DND-41 (cell line): Measurements from ENCODE around the gene CTSW.

Source experiments
- ATAC-seq: fragments of 200-7000 bp; cut with Tn5 transposase; 3 replicates; pipeline ENCODE4 v1.9.1; 2021; ENCODE audit warnings: low read depth; ENCODE audit not compliant: insufficient read depth
- DNase-seq: peaks from one replicate; pipeline ENCODE4 v3.0.0-alpha.2; 2020
- H2AFZ ChIP-seq: 2 replicates; pipeline ENCODE4 v1.6.0; 2012; ENCODE audit warnings: low read depth, low read length
- H3K27ac ChIP-seq: 2 replicates; pipeline ENCODE4 v1.5.1; 2012; ENCODE audit warnings: low read length, inconsistent platforms
- H3K27me3 ChIP-seq: fragments of 200-600 bp; sonication (generic); 2 replicates; pipeline ENCODE4 v1.6.0; 2012; ENCODE audit warnings: low read length, mild to moderate bottlenecking, inconsistent platforms; ENCODE audit not compliant: insufficient read depth, poor library complexity
- H3K36me3 ChIP-seq: 2 replicates; pipeline ENCODE4 v1.5.1; 2012; ENCODE audit warnings: low read length, inconsistent platforms; ENCODE audit not compliant: insufficient read depth
- H3K4me1 ChIP-seq: 2 replicates; pipeline ENCODE4 v1.5.1; 2012; ENCODE audit warnings: mild to moderate bottlenecking, low read length; ENCODE audit not compliant: insufficient read depth
- H3K4me2 ChIP-seq: 2 replicates; pipeline ENCODE4 v1.6.0; 2012; ENCODE audit warnings: mild to moderate bottlenecking, moderate library complexity, low read length, inconsistent platforms; ENCODE audit not compliant: insufficient read depth
- H3K4me3 ChIP-seq, 2 experiments: fragments of 200-600 bp in 1 of 2; shearing (Covaris generic) in 1 of 2; 2 replicates each; pipeline ENCODE4 v1.5.1; 2012 to 2016; ENCODE audit warnings: inconsistent platforms in 2 of 2, low read length in 2 of 2, mild to moderate bottlenecking in 2 of 2, low read depth in 1 of 2, moderate library complexity in 1 of 2
- H3K79me2 ChIP-seq: 2 replicates; pipeline ENCODE4 v1.6.0; 2012; ENCODE audit warnings: low read length, inconsistent platforms; ENCODE audit not compliant: insufficient read depth
- H3K9ac ChIP-seq: 2 replicates; pipeline ENCODE4 v1.6.0; 2012; ENCODE audit warnings: low read depth, mild to moderate bottlenecking, inconsistent platforms, low read length, moderate library complexity
- H3K9me3 ChIP-seq: 2 replicates; pipeline ENCODE4 v1.5.1; 2012; ENCODE audit warnings: low read length, moderate library complexity, mild to moderate bottlenecking, inconsistent platforms; ENCODE audit not compliant: insufficient read depth, severe bottlenecking
- H4K20me1 ChIP-seq: 2 replicates; pipeline ENCODE4 v1.6.0; 2012; ENCODE audit warnings: low read length; ENCODE audit not compliant: insufficient read depth
- CTCF ChIP-seq: IDR thresholded peaks from 2 replicates; pipeline ENCODE4 v1.5.1; 2012; ENCODE audit warnings: borderline replicate concordance, low read length, moderate library complexity, mild to moderate bottlenecking; ENCODE audit not compliant: poor library complexity, severe bottlenecking; ENCODE audit errors: extremely low read depth
- EZH2 ChIP-seq: IDR thresholded peaks from 3 replicates; pipeline ENCODE4 v1.6.1; 2012; ENCODE audit warnings: borderline replicate concordance, low read depth, mild to moderate bottlenecking, moderate library complexity, low read length, inconsistent platforms; ENCODE audit not compliant: severe bottlenecking

Gene CTSW

GRCh38 chr11:65894034-65894591 is 14.5 kb downstream of the CTSW start:
- Histone ChIP-seq H3K27ac (no peak overlapping the region), H3K9me3 (no peaks in the 10 kb centered on the region), H3K9ac (no peak overlapping the region), H3K4me1 (peaks cover 47% of the 10 kb centered on the region), H3K79me2 (peaks cover 12% of the 10 kb centered on the region), H3K4me2 (no peak overlapping the region), H4K20me1 (peaks cover 21% of the 10 kb centered on the region; the same call in 1 of the 2 replicates), H2AFZ (no peak overlapping the region), H3K27me3 (peaks cover 10% of the 10 kb centered on the region), H3K36me3 (no peaks in the 10 kb centered on the region), H3K4me3 (no peak overlapping the region)
- no peak for DNase-seq
- no peak for TF ChIP-seq CTCF
- no peak for TF ChIP-seq EZH2
- no peak for ATAC-seq

GRCh38 chr11:65895482-65895981 is 15.9 kb downstream of the CTSW start:
- no peak overlapping the region for H3K9ac ChIP-seq
- peaks cover 12% of the 10 kb centered on the region for H3K79me2 ChIP-seq
- H3K4me3 ChIP-seq: no peak overlapping the region

GRCh38 chr11:65896034-65896999 is 16.7 kb downstream of the CTSW start:
- no peak for DNase-seq
- Histone ChIP-seq H3K4me1 (peaks cover 42% of the 10 kb centered on the region), H3K9me3 (no peaks in the 10 kb centered on the region), H3K36me3 (no peaks in the 10 kb centered on the region), H2AFZ (no peak overlapping the region), H3K79me2 (peaks cover 7% of the 10 kb centered on the region), H3K9ac (no peak overlapping the region), H3K27me3 (peaks cover 32% of the 10 kb centered on the region), H4K20me1 (peaks cover 22% of the 10 kb centered on the region; the same call in 1 of the 2 replicates), H3K4me2 (no peak overlapping the region), H3K27ac (no peak overlapping the region), H3K4me3 (no peak overlapping the region)
- ATAC-seq: no peak
- TF ChIP-seq EZH2: no peak
- no peak for TF ChIP-seq CTCF

More at GRCh38 chr11:65895482-65895981, 15.9 kb downstream of the CTSW start:
- ATAC-seq (no peak), DNase-seq (no peak)
- Histone ChIP-seq H4K20me1 (peaks cover 25% of the 10 kb centered on the region; the same call in 1 of the 2 replicates), H3K4me1 (peaks cover 49% of the 10 kb centered on the region), H3K4me2 (no peak overlapping the region), H3K36me3 (no peaks in the 10 kb centered on the region), H3K9me3 (no peaks in the 10 kb centered on the region), H3K27me3 (peaks cover 24% of the 10 kb centered on the region), H2AFZ (no peak overlapping the region), H3K27ac (no peak overlapping the region)
- TF ChIP-seq EZH2 (no peak), CTCF (no peak)
